HFF-Myc (cell line): ENCODE results near the gene ALDH1L1.

Experiments
- DNase-seq: peaks from one replicate; pipeline ENCODE4 v3.0.0-alpha.2; 2011; ENCODE audit warnings: low read depth; ENCODE audit errors: extremely low read depth
- H3K4me3 ChIP-seq: replicated peaks from 2 replicates; pipeline ENCODE4 v1.5.1; 2011; ENCODE audit warnings: low read depth, mild to moderate bottlenecking, control low read depth, low read length
- CTCF ChIP-seq: IDR thresholded peaks from 2 replicates; pipeline ENCODE4 v1.5.1; 2012; ENCODE audit warnings: mild to moderate bottlenecking, low read depth, low read length, control low read depth; ENCODE audit errors: missing control alignments

Gene ALDH1L1

GRCh38 chr3:126111126-126111551 lies 69.2 kb downstream of the ALDH1L1 start:
- no peak for TF ChIP-seq CTCF
- DNase-seq = no peak
- no peak overlapping the region for H3K4me3 ChIP-seq

GRCh38 chr3:126110431-126111125 lies 69.8 kb downstream of the ALDH1L1 start:
- DNase-seq = no peak
- no peak for TF ChIP-seq CTCF
- no peak overlapping the region for H3K4me3 ChIP-seq

- TF ChIP-seq CTCF = no peak
- no peak overlapping the region for H3K4me3 ChIP-seq
- DNase-seq = no peak
Observed at GRCh38 chr3:126109880-126110235, 70.5 kb downstream of the ALDH1L1 start.

DNA sequence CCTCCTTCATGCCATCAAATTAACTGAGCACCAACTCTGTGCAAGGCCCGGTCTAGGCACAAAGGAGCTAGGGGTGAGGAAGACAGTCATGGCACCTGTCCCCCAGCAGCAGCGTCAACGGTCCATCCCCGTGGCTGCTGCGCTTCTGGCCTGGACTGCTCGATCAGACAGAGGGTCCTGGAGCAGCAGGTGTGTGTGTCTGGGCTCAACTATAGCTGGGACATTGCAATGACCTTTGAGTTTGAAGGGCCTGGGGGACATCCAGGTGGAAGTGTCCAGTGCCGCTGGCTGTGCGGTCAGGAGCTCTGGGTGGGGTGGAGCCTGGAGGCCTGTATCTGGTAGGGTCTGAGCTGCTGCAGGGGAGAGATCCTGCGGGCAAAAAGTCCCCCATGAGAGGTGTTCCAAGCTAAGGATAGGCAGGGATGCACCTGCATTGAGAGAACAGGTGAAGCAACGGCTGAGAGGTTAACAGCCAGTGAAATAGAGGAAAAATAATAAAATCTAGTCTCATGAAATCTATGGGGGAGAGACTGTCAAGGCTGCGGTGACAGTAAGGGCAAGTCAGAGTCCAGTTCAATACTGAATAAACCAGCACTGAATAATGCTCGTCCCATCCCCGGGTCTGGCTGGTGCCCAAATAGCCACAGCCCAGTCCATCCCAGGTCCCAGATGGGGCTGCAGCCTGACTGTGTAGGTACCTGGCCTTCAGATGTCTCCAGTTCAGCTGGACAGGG lies 71.1 kb downstream of the ALDH1L1 start:
- TF ChIP-seq CTCF = no peak
- DNase-seq = no peak
- H3K4me3 ChIP-seq = no peak overlapping the region

- no peak overlapping the region for H3K4me3 ChIP-seq
- no peak for DNase-seq
- no peak for TF ChIP-seq CTCF
Observed at GRCh38 chr3:126108676-126109050, 71.7 kb downstream of the ALDH1L1 start.

- no peak overlapping the region for H3K4me3 ChIP-seq
- no peak for TF ChIP-seq CTCF
- DNase-seq = no peak
Observed at GRCh38 chr3:126107957-126108675, 72.3 kb downstream of the ALDH1L1 start.
